Endodermal cell (in vitro differentiated cells): ENCODE results near the gene PXDC1. TPM values are rescaled to one million over a fixed set of nuclear protein-coding genes. Genes with fewer than 3 reads are reported as not detected.
A peak's percentile ranks its signal among the peaks of the same experiment; 100 is the strongest.

ENCODE experiments used
- DNase-seq: peaks from one replicate; pipeline ENCODE4 v3.0.0-alpha.2; 2017
- H3K27ac ChIP-seq: 2 replicates; pipeline ENCODE4 v1.5.1; 2013; ENCODE audit warnings: mild to moderate bottlenecking, low read depth, low read length, moderate library complexity
- H3K27me3 ChIP-seq: 2 replicates; pipeline ENCODE4 v1.6.1; 2013; ENCODE audit warnings: mild to moderate bottlenecking, low read length, moderate library complexity; ENCODE audit not compliant: insufficient read depth, control insufficient read depth, poor library complexity, severe bottlenecking
- H3K36me3 ChIP-seq: 2 replicates; pipeline ENCODE4 v1.7.0; 2013; ENCODE audit warnings: mild to moderate bottlenecking, low read length, moderate library complexity; ENCODE audit not compliant: control insufficient read depth, insufficient read depth
- H3K4me1 ChIP-seq: one replicate; pipeline ENCODE4 v1.7.0; 2013; ENCODE audit warnings: low read length; ENCODE audit not compliant: control insufficient read depth, insufficient read depth
- H3K4me3 ChIP-seq: 2 replicates; pipeline ENCODE4 v1.5.1; 2013; ENCODE audit warnings: mild to moderate bottlenecking, low read length, moderate library complexity
- H3K9ac ChIP-seq: 2 replicates; pipeline ENCODE4 v1.6.1; 2013; ENCODE audit warnings: mild to moderate bottlenecking, low read length, moderate library complexity; ENCODE audit not compliant: poor library complexity, severe bottlenecking; ENCODE audit errors: extremely low read depth
- H3K9me3 ChIP-seq: 2 replicates; pipeline ENCODE4 v1.6.1; 2013; ENCODE audit warnings: mild to moderate bottlenecking, low read length, moderate library complexity; ENCODE audit not compliant: control insufficient read depth
- H3K27ac Mint-ChIP-seq: 2 replicates; pipeline ENCODE4 v1.8.0; 2020; ENCODE audit warnings: mixed read lengths
- H3K27me3 Mint-ChIP-seq: 2 replicates; pipeline ENCODE4 v1.8.0; 2021; ENCODE audit warnings: mild to moderate bottlenecking, mixed read lengths; ENCODE audit not compliant: insufficient read depth
- H3K36me3 Mint-ChIP-seq: 2 replicates; pipeline ENCODE4 v1.8.0; 2020; ENCODE audit warnings: low read depth, mixed read lengths
- H3K4me1 Mint-ChIP-seq: 2 replicates; pipeline ENCODE4 v1.8.0; 2020; ENCODE audit warnings: mixed read lengths
- H3K4me3 Mint-ChIP-seq: 2 replicates; pipeline ENCODE4 v1.8.0; 2020; ENCODE audit warnings: mild to moderate bottlenecking, moderate library complexity, mixed read lengths
- H3K9me3 Mint-ChIP-seq: 2 replicates; pipeline ENCODE4 v1.8.0; 2020; ENCODE audit warnings: mild to moderate bottlenecking, mixed read lengths
- CTCF ChIP-seq: fragments of 200-600 bp; sonication (generic); conservative IDR thresholded peaks from 2 replicates; pipeline ENCODE4 v1.5.0; 2021; ENCODE audit warnings: antibody characterized with exemption, mild to moderate bottlenecking
- WGBS, 2 experiments: methylation state at CpG; one replicate each; pipeline versions ENCODE4 v1.1.5 to v1.1.7; 2013; ENCODE audit warnings: missing lambda C conversion rate in 2 of 2, mixed read lengths in 1 of 2; ENCODE audit not compliant: insufficient coverage in 1 of 2, insufficient read length in 1 of 2; 5-methylcytosine and 5-hydroxymethylcytosine counted together
- total RNA-seq, 2 donors: library from RNA; stranded (reverse); fragmentation: NEBNext Ultra II Directional in 1 of 2; extraction: Animal tissue kit (Norgen Biotek cat#: 25700) in 1 of 2; gene quantifications; 2 replicates in 1 of 2; 3 replicates in 1 of 2; pipeline ENCODE4 v1.2.1, GENCODE V29; 2021

The PXDC1 gene
- total RNA-seq, 2 donors from 2014 or later: 3.3 to 4.6 TPM

DNA sequence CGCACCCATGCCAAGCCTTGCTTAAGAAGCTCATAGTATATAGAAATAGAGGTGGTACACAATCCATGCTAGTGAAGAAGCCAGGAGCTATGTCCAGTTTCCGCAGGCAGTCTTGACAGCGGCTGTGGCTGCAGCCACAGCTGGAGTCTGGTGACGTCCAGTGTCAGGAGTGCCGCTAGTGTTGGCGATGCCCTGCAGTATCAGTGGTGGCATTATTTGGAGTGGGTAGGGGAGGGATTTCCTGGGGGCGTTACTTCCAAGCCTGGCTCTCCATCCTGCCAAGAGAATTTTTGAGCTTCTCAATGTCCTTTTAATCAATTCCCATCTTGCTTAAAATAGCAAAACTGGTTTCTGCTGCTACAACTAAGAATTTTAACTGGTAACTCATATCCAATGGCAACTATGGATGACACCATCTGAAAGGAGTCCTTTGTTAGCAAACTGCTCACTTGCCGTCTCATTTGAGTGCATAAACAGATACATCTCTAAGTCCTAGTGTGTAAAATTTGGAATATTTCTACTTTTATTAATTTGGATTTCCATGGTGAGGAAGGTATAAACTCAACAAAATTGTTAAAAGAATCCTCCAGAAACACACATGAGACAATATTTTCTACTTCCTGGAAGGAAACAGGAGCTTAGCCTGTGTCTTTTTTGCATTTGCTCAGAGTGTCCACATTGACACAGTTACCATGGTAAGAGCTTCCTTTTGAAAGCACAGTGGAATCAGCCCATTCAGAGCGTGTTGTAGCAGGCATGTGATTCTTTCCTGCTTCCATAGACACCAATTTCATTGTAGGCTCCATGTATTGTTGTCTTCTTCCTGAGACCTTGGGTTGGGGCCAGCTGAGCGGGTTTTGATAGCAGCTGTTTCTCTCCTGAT, 44.6 kb upstream of the PXDC1 start:
- Histone ChIP-seq H3K9me3 (no peaks in the 10 kb centered on the region), H3K27ac (peak overlapping the region; percentile 66), H3K36me3 (no peaks in the 10 kb centered on the region), H3K4me1 (peaks cover 11% of the 10 kb centered on the region), H3K4me3 (no peak overlapping the region), H3K27me3 (no peaks in the 10 kb centered on the region), H3K9ac (no peak overlapping the region)
- Mint-ChIP-seq H3K36me3 (no peaks in the 10 kb centered on the region), H3K27me3 (peaks cover 2% of the 10 kb centered on the region), H3K4me1 (peaks cover 29% of the 10 kb centered on the region), H3K9me3 (no peaks in the 10 kb centered on the region), H3K4me3 (no peak overlapping the region), H3K27ac (no peak overlapping the region)
- no peak for DNase-seq
- 92 to 97% methylated on average over 5 to 10 of the region's 10 CpGs for WGBS, 2 experiments
- TF ChIP-seq CTCF: no peak

DNA sequence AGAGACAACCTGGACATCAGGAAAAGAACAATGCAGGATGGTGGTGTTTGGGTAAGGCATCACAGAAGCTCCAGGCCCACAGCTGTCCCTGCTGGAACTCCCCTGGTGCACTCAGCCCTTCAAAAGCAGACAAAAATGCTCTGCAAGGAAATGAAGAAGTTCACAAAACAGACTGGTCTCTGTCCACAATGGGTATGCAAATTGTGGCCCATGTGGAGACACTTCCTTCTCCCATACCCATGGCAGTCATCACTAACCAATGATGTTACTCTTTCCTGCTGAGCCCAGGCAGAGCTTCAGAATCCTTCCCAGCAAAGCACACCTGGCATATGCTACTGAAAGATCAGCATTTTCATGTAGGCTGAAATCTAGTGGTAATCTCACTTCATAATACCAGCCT, 42.6 kb upstream of the PXDC1 start:
- H3K4me3 ChIP-seq: no peak overlapping the region
- H3K27ac ChIP-seq: no peak overlapping the region
- DNase-seq: no peak
- peaks cover 11% of the 10 kb centered on the region for H3K4me1 ChIP-seq
- H3K36me3 ChIP-seq: no peaks in the 10 kb centered on the region
- no peaks in the 10 kb centered on the region for H3K36me3 Mint-ChIP-seq
- H3K27ac Mint-ChIP-seq: no peak overlapping the region
- peaks cover 17% of the 10 kb centered on the region for H3K4me1 Mint-ChIP-seq
- no peaks in the 10 kb centered on the region for H3K27me3 Mint-ChIP-seq
- H3K9me3 ChIP-seq: no peaks in the 10 kb centered on the region
- no peaks in the 10 kb centered on the region for H3K27me3 ChIP-seq
- H3K4me3 Mint-ChIP-seq: no peak overlapping the region
- TF ChIP-seq CTCF: no peak
- H3K9me3 Mint-ChIP-seq: no peaks in the 10 kb centered on the region
- no peak overlapping the region for H3K9ac ChIP-seq

GRCh38 chr6:3793545-3793944, 42.0 kb upstream of the PXDC1 start:
- H3K36me3 Mint-ChIP-seq: no peaks in the 10 kb centered on the region
- H3K9me3 Mint-ChIP-seq: no peaks in the 10 kb centered on the region
- no peak overlapping the region for H3K27ac ChIP-seq
- TF ChIP-seq CTCF: no peak
- DNase-seq: no peak
- no peaks in the 10 kb centered on the region for H3K36me3 ChIP-seq
- H3K27ac Mint-ChIP-seq: no peak overlapping the region
- H3K4me3 ChIP-seq: no peak overlapping the region
- H3K4me3 Mint-ChIP-seq: no peak overlapping the region
- H3K4me1 Mint-ChIP-seq: peaks cover 17% of the 10 kb centered on the region
- H3K9ac ChIP-seq: no peak overlapping the region
- 98% methylated on average over 3 of the region's 3 CpGs; no CpG with 5 or more reads in 1 of the 2 experiments for WGBS, 2 experiments
- no peaks in the 10 kb centered on the region for H3K27me3 ChIP-seq
- peaks cover 11% of the 10 kb centered on the region for H3K4me1 ChIP-seq
- no peaks in the 10 kb centered on the region for H3K27me3 Mint-ChIP-seq
- no peaks in the 10 kb centered on the region for H3K9me3 ChIP-seq
